ELF-1 (cell line): Measurements from ENCODE around the gene RC3H2.
"Not testable (repeated sequence)": the region's sequence is repeated elsewhere in the genome, so short reads cannot be mapped to it uniquely, and the experiment has no call there.

Source experiments
- DNase-seq: peaks from one replicate; pipeline ENCODE4 v3.0.0-alpha.2; 2016; ENCODE audit warnings: low read depth, low spot score

The RC3H2 gene

DNA sequence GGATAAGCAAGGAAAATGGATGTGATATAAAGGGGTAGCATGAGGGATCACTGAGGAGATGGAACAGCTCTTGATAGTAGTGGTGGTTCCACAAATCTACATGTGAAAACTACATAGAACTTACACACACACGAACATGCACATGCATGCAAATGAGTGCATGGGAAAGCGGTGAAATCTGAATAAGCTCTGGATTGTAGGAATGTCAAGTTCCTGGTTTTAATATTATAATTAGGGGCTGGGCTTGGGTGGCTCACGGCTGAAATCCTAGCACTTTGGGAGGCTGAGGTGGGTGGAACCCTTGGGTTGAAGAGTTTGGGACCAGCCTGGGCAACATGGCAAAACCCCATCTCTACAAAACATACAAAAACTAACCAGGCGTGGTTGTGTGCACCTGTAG is 63.7 kb downstream of the RC3H2 start:
- no peak for DNase-seq

DNA sequence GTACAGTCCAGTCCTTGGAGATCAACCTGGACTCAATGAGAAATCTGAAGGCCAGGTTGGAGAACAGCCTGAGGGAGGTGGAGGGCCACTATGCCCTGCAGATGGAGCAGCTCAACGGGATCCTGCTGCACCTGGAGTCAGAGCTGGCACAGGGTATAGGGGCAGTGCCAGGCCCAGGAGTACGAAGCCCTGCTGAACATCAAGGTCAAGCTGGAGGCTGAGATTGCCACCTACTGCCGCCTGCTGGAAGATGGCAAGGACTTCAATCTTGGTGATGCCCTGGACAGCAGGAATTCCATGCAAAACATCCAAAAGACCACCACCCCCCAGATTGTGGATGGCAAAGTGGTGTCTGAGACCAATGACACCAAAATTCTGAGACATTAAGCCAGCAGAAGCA is 66.7 kb downstream of the RC3H2 start:
- DNase-seq, result not testable (repeated sequence)

DNA sequence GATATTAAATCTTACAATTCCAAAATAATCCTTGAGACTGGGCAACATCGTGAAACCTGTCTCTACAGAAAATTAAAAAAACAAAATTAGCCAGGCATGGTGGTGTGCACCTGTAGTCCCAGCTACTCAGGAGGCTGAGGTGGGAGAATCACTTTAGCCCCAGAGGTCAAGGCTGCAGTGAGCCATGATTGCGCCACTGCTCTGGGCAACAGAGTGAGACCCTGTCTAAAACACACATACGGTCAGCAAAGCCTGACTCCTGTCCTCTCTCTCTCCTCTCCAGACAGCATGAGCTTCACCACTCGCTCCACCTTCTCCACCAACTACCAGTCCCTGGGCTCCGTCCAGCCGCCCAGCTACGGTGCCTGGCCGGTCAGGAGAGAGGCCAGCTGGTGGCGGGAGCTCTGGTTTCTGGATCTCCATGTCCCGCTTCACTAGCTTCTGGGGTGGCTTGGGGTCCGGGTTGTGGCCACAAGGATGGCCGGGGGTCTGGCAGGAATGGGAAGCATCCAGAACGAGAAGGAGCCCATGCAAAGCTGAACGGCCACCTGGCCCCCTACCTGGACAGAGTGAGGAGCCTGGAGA is 67.8 kb downstream of the RC3H2 start:
- DNase-seq, result no peak

DNA sequence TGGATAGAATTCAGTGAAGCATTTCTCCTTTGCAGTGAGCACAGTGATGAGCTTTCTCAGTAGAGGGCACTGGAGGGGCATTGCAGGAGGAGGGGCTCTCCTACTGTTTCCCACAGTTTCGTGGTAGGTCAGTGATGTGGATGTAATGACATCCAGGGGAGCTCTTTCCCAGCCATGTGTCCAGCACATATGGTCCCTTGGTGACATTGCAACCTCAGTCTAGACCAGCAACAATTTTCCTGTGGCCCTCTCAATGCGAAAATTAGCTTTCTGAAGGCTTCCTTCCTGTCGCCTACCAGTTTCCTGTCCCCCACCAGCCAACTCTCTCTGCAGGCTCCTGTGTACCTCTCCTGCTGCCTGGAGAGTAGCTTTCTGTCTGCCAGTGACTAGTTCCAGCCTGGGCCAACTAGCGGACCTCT is 69.8 kb downstream of the RC3H2 start:
- DNase-seq, result no peak

DNA sequence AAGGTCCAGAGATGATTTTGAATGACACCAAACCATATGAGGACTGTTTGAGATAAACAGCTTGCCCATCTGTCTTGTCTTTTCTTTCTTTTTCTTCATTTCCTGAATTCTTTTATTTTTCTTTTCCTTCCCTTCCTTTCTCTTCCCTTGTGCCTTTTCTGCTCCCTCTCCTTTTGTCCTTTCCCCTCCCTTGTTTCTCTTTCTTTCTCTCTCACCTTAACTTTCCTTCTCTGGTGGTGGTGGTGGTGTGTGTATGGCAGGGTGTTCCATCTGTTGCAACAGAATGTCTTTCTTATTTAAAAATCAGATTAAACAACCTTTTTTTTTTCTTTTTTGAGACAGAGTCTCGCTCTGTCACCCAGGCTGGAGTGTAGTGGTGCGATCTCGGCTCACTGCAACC is 73.0 kb downstream of the RC3H2 start:
- DNase-seq, result no peak

DNA sequence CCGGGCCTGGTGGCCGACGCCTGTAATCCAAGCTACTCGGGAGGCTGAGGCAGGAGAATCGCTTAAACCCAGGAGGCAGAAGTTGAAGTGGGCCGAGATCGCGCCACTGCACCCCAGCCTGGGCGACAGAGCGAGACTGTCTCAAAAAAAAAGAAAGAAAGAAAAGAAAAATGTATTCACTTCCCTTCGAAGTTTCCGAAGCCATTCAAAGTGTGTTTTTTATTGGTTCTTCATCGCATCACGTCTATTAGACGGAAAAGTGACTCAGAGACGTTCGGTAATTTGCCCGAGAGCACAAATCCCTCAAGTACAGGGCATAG is 76.2 kb downstream of the RC3H2 start:
- not testable (repeated sequence) for DNase-seq

DNA sequence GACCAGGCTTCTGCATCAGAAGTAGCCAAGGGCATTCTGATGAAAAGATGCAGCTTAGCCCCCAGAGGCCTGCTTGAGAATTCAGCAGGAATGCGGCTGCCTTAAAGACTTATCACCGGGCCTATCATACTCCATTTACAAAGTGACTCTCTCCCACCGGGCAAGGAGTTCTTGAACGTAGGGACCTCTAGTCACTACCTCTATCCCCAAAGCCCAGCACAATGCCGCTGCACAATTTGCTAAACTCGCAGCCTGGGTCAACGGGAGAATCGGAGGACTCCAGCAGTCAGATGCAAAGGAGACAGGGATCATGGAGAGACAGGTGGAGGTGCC is 77.4 kb downstream of the RC3H2 start:
- peak; percentile 67 for DNase-seq

DNA sequence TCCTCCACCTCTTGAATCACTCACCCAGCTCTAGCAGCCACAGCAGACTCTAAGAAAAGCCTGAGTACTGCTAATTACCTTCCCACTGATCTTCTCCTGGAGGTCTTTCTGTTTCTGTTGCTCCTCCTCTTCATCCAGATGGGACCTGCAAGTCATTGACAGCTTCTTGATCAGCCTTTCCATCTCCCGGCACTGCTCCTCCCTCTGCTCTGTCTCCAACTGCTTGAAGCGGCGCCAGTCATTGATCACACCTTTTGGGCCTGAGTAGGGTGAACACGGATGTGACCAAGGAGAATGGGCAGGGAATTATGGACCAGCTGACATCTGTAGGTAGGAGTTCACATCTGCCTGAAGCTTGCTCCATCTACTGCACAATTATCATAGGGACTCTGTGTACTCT is 82.2 kb downstream of the RC3H2 start:
- no peak for DNase-seq

DNA sequence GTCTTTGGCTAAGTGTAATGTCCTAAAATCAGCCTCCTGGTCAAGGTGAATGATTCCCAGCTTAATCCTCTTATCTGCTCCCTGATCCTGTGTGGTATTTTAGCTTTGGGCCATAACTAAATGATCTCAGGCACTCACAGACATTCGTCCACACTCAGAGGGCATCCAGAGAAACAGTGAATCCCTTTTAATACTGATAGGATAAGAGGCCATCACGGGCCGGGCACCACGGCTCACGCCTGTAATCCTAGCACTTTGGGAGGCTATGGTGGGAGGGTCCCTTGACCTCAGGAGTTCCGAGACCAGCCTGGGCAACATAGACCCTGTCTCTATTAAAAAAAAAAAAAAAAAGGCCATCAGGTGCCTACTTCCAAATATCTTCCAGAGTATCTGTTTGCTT is 83.1 kb downstream of the RC3H2 start:
- no peak for DNase-seq

DNA sequence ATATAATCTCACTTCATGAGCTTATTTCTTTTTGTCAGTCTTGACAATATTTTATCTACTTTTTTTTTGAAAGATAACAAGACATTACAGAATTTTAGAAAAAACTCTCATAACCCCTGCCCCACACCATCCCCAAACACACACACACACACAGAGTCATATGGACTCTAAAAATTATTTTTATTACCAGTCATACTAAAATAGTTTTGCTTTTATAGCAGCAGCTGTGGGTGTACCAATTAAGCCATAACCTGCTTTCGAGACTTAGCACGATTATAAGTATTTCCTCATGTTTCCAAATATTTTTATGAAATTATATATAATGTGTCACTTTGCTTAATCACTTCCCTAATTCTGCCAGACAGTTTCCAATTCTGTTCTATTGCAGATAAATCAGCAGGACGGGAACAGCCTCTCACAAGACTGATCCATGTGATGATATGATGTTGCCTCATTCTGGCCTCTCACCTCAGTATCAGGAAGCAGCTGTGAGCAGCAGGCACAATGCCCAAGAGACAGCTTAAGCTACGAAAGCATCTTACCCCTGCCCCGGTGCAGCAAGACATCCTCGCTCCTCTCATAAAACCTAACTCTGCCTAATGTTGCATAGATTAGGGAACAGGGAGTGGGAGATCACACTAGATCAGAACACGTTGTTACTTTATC is 83.7 kb downstream of the RC3H2 start:
- DNase-seq, result no peak

DNA sequence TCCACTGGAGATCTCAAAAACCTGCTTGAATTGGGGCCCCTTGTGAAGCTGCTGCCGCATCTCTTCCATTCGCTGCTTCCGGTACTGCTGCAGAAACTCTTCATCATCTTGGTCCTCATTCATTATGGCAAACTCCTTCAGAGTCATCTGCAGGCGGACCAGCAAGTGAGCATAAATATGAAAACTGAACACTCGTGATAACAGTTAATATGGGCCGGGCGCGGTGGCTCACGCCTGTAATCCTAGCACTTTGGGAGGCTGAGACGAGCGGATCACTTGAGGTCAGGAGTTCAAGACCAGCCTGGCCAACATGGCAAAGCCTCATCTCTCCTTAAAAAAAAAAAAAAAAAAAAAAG is 84.7 kb downstream of the RC3H2 start:
- no peak for DNase-seq

DNA sequence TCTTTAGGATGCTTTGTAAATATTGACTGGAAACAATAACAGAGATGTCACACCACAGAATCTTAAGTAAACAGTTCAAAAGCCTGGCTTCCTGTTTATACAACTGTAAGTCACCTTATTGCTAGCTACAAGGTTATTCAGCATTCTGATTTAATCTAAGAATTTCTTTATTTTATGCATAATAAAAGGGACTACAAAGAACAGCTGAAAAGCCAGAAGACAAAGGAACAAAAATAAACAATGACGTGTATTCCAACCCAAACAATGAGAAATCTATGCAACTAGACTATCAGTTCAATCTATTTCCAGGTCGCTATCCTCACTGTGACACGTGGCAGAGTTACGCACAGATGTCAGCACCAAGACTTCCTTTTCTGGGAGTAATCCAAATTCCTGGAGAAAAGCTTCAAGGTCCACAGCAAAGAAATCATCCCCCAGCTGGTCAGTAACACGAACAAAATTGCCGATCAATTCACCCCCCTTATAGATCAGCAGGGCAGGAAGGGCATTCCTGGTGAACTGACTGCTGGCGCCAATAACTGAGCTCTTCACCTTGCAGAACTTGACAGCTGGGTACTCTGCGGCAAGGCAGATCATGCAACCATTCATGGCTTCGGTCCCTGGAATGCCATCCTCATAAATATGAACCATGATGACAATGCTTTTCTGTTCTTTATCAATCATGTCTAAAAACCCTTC is 85.2 kb downstream of the RC3H2 start:
- DNase-seq, result no peak

DNA sequence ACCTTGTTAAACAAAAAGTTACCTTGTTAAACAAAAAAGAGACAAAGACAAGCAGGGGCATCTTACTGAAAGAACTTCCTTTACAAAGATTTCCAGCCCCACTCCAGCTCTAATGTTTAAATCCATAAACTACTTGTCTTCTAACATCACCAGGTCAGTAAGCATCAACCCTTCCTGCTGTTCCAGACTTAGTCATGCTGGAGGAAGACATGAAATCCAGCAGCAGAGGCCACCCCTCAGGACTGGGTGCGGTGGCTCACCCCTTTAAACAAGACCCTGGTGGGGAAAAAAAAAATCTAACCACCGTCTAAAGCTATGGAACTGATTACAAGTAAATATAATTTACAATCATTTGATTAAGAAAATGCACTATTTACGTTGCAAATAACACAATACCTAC is 85.8 kb downstream of the RC3H2 start:
- DNase-seq, result no peak

DNA sequence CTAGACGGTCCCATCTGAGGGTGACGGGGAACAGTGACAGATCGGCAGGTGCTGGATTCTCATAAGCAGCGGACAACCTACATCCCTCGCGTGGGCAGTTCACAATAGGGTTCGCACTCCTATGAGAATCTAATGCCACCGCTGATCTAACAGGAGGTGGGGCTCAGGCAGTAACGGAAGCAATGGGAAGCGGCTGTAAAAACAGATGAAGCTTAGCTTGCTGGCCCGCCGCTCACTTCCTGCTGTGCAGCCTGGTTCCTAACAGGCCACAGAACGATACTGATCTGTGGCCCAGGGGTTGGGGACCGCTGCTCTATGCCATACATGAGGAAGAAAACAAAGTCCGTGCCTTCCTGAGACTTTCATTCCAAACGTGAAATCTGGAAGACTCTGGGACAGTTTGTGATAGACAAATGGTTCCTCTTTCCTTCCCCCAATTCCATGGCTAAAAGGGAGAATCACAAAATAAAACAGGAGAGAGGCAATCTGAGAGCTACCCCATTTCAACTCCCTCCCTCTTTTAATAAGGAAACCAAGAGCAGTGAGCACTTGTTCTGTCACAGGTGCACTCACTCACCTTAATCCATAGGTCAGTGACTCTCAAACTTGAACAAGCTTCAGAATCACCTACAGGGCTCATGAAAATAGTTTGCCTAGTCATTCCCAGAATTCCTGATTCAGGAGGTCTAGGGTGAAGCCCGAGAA is 88.8 kb downstream of the RC3H2 start:
- DNase-seq, result no peak

DNA sequence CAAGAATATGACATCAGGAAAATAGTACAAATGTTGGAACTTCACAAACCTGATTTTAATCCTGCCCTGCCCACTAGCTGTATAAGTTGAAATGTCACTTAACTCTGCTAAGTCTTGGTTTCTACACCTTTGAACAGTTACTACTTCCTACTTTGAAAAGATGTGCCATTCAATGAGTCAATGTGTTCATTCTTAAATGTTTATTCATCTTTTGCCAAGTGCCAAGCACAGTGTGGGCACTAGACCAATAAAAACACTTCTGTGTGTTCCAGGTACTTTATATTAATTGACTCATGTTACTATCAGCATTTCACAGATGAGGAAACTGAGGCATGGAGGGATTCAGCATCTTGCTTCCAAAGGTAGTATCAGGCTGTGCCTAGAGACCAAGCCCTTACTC is 89.6 kb downstream of the RC3H2 start:
- no peak for DNase-seq

DNA sequence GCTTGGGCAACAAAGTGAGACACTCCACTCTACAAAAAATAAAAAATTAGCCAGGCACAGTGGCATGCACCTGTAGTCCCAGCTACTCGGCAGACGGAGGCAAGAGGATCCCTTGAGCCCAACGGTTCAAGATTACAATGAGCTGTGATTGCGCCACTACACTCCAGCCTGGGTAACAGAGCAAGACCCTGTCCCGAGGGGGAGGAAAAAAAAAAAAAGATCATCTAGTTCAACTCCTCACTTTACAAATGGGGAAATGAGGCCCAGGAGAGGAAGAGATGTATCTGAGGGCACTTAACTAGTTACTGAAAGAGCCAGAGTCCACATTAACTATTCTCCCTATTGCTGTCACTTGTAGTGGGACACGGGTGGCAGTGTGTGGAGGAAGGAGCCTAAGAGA is 90.6 kb downstream of the RC3H2 start:
- DNase-seq, result no peak

DNA sequence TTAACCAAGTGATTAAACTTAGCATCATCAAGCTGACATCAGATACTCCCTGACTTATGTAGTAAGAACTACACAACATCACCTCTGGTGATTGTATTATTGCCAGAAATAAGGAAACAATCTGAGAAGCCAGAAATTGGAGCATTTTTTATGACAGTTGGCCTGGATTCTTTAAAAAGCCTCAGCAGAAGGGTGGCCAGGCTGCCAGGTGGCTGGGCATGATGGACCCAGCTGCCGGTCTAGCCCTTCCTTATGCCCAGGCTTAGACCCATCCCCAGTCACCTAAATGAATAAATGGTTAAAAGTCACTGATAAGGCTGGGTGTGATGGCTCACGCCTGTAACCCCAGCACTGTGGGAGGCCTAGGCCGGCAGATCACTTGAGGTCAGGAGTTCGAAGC is 92.4 kb downstream of the RC3H2 start:
- no peak for DNase-seq

DNA sequence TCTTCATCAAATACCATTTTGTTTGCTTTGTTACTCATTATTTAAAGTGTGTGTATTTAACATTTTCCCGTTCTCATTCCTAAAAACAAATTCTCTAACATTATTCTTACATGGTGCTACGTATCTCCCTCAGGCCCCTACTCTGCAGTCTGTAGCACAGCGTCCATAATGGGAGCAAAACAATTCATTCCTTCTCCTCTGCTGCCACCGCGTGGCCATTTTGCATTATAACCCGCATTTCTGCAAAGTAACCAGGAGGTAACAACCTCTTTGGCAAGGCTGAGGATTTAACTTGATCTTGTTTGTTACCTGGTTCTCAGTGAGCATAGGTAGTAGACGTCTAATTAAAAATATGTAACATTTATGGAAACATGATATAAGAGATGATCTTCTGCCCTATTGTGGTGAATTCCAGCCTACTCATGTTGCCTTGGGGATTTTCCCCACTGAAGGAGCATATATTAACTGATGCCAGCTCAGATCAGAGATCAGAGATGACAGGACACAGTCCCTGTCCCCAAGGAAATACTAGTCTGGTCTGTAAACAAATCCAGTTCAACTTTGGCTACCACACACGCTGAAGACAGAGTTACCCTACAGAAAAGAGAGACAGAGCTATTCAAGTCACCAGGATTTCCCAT is 94.7 kb downstream of the RC3H2 start:
- DNase-seq, result peak; percentile 81

DNA sequence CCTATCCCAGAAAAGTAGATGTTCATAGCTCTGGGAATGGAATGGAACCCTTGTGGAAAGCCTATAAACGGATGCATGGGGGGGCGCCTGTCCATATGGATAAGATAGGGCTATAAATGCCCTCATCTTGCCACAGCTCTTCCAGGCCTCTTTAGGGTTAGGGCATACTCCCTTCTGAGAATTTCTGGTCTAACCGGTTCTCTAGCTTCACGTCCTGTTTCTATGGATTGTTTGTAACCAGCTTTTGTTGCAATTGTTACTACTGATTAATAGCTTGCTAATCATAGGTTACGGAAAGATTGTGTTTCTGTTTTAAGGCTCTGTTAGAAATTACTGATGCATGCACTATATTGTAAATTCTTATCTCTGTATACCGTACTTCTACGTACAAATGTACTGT is 95.9 kb downstream of the RC3H2 start:
- not testable (repeated sequence) for DNase-seq

DNA sequence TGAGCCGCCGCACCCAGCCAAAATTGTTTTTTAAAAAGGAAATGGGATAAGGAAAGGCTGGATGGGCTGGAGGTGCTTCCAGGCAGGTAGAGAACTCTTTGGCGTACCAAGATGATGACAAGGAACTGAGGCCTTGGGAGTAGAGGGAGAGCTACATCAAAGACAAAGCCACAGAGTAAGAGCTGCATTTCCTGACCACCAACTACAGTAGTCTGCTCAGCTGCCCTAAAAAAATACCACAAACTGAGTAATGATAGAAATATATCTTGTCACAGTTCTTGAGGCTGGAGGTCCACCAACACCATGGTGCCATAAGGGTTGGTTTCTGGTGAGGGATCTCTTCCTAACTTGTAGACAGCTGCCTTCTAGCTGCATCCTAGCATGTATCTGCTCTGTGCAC is 97.0 kb downstream of the RC3H2 start:
- no peak for DNase-seq

DNA sequence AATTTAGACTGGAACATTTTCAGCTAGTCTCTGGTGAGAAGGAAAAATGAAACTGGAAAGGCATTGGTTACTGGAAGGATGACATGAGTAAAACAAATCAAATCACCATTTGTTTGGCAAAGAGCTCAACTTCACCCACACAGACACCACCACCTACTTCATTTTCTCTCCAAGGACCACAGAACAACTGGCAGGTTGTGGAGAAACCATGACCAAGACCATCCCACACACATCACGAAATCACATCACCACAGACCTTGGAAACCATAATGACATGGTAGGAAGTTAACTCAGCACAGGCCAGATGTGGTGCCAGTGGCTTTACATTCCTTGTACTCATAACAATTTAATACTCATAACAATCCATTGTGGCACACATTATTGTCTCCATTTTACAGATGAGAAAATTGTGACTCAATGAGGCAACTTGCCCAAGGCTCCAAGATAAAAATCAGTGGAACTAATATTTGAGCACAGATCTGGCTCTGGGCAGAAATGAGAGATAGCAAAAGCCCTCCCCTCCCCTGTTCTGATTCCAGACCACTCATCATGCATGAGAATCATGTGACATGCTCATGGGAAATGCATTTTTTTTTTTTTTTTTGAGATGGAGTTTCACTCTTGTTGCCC is 97.8 kb downstream of the RC3H2 start:
- DNase-seq, result no peak

DNA sequence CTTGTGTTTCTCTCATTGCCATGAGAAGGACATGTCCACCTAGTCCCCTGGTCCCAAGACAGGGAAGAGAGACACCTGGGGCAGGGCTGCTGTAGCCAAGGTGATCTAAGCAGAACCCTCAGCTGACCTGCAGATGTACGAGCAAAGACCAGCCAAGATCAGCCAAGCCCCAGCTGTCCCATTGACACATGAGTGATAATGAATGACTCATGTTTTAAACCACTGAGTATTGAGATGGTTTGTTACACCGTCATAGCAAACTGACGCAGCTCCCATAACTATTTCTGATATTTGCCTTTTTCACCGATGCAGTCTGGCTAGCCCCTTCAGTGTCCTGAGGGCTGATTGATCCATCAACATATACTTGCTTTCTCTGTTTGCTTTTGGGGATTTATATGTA is 98.5 kb downstream of the RC3H2 start:
- DNase-seq, result no peak
